NT2/D1 (cell line): ENCODE measurements around the gene SPATA7.

ENCODE experiments used
- SUZ12 ChIP-seq: IDR thresholded peaks from 2 replicates; pipeline ENCODE4 v1.6.1; 2011; ENCODE audit not compliant: insufficient read length, insufficient read depth; ENCODE audit errors: extremely low read depth
- YY1 ChIP-seq: IDR thresholded peaks from 2 replicates; pipeline ENCODE4 v1.6.1; 2011; ENCODE audit not compliant: insufficient read length, insufficient read depth

DNA sequence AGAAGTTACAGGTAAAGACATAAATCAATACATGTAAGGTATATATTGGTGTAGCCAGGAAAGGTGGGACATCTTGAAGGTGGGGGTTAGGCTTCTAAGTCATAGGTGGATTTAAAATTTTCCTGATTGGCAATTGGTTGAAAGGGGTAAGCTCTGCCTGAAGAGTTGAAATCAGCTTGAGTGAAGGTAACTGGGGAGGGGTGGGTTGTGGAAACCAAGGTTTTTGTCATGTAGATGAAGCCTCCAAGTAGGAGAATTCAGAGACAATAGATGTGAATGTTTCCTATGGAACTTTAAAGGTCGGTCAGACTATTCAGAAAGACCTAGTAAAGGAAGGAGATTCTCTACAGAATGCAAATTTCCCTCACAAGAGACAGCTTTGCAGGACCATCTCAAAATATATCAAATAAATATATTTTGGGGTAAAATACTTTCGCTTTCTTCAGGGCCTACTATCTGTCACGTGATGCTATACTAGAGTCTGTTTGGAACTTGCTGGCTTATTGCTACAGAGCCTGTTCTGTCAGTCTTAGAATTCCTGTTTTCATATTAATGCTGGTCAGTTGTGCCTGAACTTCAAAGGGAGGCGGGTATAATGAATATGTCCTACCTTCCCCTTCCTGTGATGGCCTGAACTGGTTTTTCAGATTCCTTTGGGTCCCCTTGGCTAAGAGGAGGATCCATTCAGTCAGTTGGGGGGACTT is 20.6 kb upstream of the SPATA7 start:
- TF ChIP-seq YY1 (no peak), SUZ12 (no peak)
